Eye (tissue), 1 donor: ENCODE data around the gene CCDC106.
A peak's percentile ranks its signal among the peaks of the same experiment; 100 is the strongest.

ENCODE experiments used
- DNase-seq: peaks from one replicate; pipeline ENCODE4 v3.0.0-alpha.2; 2015

CCDC106 gene

GRCh38 chr19:55647732-55648584 lies at the start of gene CCDC106:
Gene CCDC106 (plus strand): TSS chr19:55648212. CDS start chr19:55649047, 835 bp downstream.
- peak; percentile 92 for DNase-seq

DNA sequence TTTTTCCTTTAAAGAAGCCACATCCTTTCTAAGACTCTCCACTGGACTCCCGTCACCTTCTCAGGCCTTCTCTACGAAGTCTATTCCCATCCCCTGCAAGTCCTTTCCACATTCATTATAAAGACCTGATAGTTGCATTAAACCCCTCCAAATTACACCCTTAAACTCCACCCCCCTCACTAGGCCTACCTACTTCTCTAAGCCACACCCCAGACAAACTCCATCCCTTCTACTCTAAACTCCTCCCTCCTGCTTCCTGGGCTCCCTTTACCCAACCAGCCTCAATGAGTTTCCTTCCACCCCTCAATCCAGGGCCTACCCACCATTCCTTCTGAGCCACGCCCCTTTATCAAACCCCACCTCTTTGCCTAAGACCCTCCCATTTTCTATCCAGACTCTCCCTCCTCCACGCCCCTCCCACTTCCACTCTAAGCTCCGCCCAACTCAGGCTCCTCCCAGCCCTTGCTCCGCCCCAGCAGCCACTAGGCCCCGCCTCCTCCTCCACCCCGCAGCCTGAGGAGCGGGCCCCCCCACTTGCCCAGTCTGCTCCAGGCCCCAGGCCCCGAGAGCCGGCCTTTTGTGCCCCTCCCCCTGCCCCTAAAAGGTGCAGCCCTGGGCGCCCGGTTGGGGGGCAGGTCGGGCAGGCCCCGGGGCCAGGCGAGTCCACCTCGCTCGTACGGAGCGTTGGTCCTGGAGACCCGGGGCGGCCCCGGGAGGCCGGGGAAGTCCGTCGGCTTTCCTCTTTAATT lies 49.1 kb upstream of the CCDC106 start:
- peak; percentile 98 for DNase-seq

- peak; percentile 100 for DNase-seq
Observed at GRCh38 chr19:55599468-55599841, 48.6 kb upstream of the CCDC106 start, which contains the start of gene FIZ1. Gene FIZ1 (minus strand): TSS chr19:55599517. CDS start chr19:55597865, 1,652 bp downstream.

GRCh38 chr19:55599842-55600661 lies 48.0 kb upstream of the CCDC106 start, which contains the start of gene ZNF524:
Gene ZNF524 (plus strand): TSS chr19:55600288. CDS start chr19:55602113, 1,825 bp downstream.
- peak; percentile 94 for DNase-seq

DNA sequence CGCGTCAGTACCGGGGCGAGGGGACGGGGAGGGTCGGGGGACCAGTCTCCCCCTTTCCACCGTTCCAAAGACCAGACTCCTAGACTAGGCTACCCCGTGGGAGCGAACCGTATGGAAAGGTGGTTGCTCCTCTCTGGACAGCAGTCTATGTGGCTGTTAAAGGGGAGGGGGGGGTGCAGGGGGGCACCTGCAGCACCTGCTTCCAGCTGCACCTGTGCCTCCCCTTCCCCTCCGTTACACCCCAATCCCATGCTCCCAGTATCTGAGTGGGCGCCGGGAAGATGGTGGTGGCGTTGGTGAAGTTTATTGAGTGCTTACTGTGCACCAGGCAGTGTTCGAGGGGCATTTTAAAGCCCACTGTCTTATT lies 47.4 kb upstream of the CCDC106 start:
- DNase-seq, result no peak

DNA sequence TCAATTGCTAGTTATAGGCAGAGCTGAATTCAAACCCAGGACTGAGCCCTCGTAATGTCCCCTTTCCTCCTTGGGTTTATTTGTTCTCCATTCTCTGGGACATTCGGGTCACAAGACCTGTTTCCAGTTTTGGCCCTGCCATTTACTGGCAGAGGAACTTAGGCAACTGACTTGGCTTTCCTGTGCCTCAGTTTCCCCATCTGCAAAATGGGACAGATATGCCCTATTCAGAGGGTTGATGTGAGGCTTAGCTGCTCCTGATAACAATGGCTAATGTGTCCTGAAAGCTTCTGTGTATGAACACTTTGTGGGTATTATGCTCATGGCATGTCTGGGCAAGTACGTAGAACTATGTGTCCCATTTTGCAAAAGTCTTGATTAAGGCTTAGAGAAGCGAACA lies 46.9 kb upstream of the CCDC106 start:
- DNase-seq, result no peak

GRCh38 chr19:55602104-55603001 lies 45.7 kb upstream of the CCDC106 start:
- DNase-seq, result no peak

GRCh38 chr19:55603115-55603514 lies 44.9 kb upstream of the CCDC106 start:
- DNase-seq, result no peak

- no peak for DNase-seq
Observed at GRCh38 chr19:55603581-55604292, 44.3 kb upstream of the CCDC106 start.

DNA sequence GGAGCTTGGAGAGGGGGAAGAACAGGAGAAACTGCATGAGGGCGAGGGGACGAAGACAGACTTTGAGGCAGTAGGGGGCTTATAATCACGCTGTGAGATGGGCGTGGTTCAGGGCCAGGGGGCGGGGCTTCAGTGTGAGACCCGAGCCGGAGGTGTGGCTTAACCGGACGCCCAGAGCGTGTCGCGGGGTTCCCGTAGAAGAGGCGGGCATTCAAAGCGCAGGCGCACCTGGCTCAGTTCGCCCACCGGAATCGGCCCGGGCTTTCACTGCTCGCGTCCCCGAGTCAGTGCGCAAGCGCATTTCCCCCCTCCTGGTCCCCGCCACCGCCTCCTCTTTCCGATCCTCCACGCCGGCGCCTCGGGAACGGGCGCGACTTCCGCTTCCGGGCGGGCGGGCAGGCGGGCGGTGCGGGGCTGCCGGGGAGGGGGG lies 42.8 kb upstream of the CCDC106 start:
- DNase-seq, result peak; percentile 99

DNA sequence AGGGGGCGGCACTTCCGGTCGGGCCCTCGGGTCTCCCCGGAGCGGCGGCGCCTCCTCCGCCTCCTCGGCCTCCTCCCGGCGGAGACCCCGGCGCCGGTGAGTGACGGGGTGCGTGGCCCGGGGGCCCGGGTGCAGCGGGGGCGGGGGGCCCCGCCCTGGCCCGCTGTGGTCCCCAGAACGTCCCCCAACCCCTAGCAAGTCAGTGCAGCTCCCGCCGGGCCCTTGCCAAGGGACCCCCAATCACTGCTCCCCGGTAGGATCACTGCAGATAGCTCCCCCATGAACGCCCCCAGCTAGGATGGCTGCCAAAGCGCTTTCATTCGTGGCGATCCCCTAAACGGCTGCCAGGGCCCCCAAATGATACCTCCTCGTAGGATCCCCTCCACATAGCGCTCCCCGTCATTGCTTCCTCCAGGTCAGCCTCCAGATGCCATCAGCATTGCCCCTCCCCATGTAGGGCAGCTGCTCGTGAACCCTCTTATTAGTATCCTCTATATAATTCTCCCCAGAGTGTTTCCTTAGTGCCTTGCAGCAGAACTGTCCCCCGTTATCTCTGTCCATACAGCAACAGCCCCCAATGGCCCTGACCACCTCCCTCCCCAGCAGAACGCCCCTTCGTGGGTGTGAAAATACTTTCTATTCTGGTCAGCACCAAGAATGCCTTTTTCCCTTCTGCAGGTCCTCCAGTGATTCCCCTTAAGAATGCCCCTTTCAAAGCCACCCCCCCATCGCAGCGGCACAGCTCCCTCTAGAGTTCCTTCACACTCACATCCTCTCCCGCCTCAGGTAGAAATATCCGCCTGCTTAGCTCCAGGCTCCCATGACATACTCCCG lies 42.2 kb upstream of the CCDC106 start, which contains the start of gene ZNF865:
TSS of gene ZNF865 (plus strand) at position 11 of the 834 bp plus-strand sequence. CDS start 7,972 bp downstream, outside the sequence.
- peak; percentile 93 for DNase-seq

- no peak for DNase-seq
Observed at GRCh38 chr19:55606471-55606787, 41.6 kb upstream of the CCDC106 start.

GRCh38 chr19:55606817-55607216 lies 41.2 kb upstream of the CCDC106 start:
- no peak for DNase-seq

DNA sequence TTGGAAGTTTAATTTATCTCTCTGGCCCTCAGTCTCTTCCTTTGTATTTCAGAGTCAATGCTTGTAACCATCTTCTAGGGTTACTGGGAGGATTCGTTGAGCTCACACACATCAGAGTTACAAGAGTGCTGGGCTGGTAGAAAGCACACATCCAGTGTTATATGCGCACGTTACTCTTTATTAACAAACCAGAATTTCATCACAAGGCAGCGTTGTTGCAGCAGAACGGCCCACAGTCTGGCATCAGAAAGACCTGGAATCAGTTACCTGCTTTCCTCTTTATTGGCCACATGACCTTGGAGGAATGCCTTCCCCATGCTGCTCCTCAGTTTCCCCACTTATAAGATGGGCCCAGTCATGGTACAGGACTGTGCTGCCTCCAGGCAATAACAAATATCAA lies 38.7 kb upstream of the CCDC106 start:
- DNase-seq, result no peak

GRCh38 chr19:55611300-55611982 lies 36.6 kb upstream of the CCDC106 start:
- no peak for DNase-seq

DNA sequence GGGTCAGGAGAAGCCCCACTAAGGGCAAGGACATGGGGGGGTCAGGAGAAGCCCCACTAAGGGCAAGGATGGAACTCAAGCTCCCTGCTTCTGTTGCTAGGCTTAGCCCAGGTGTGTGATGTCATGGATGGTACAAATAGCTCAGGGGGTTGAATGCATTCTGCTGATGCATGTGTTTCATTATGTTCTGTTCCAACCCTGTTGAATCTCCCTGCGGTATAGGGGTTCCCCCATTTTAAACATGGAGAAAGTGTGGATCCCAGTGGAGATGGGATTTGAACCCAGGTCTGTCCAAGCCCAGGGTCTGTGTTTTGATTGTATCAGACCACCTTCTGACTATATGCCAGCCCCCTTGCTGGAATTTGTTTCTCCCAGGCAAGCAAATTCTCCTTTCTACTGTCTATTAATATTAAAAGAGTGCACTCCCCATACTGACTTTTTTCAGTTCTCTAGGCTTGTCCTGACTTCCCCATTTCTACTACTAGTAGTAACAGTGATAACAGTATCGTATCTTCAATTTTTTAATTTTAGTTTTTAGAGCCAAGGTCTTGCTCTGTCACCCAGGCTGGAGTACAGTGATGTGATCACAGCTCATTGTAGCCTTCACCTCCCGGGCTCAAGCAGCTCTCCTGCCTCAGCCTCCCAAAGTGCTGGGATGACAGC lies 35.9 kb upstream of the CCDC106 start:
- no peak for DNase-seq

DNA sequence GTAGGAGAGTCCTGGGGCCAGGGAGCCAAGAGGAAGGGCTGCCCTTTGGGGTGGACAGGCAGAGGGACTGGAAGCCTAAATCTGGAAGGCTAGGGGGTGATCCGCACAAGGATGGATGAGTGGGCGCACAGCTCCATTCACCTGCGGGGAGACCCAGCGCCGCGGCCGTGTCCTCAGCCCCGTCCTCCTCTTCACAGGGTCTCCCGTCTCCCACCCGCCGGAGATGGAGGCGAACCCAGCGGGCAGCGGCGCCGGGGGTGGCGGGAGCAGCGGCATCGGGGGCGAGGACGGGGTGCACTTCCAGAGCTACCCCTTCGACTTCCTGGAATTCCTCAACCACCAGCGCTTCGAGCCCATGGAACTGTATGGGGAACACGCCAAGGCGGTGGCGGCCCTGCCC lies 34.6 kb upstream of the CCDC106 start:
- no peak for DNase-seq

- no peak for DNase-seq
Observed at GRCh38 chr19:55613930-55614710, 33.9 kb upstream of the CCDC106 start.
